Neutrophil (primary cell): Measurements from ENCODE around the gene BARX2.

Experiments
- H3K27ac ChIP-seq: fragments of 200-600 bp; sonication (generic); 2 replicates; pipeline ENCODE4 v1.5.1; 2016; ENCODE audit warnings: mild to moderate bottlenecking, moderate library complexity
- H3K27me3 ChIP-seq: fragments of 200-600 bp; sonication (generic); 2 replicates; pipeline ENCODE4 v1.6.0; 2016; ENCODE audit warnings: mild to moderate bottlenecking
- H3K36me3 ChIP-seq: fragments of 200-600 bp; sonication (generic); 2 replicates; pipeline ENCODE4 v1.5.1; 2017
- H3K4me1 ChIP-seq, 2 experiments: fragments of 200-600 bp in 1 of 2; sonication (generic) in 1 of 2; 1 replicate in 1 of 2; 2 replicates in 1 of 2; pipeline versions ENCODE4 v1.5.1 to v1.6.1; 2013 to 2016; ENCODE audit warnings: low read depth in 1 of 2, low read length in 1 of 2, mild to moderate bottlenecking in 1 of 2, moderate library complexity in 1 of 2; ENCODE audit not compliant: control insufficient read depth in 1 of 2, insufficient read depth in 1 of 2
- H3K4me3 ChIP-seq, 2 experiments: fragments of 200-600 bp in 1 of 2; sonication (generic) in 1 of 2; 1 replicate in 1 of 2; 2 replicates in 1 of 2; pipeline ENCODE4 v1.5.1; 2013 to 2016; ENCODE audit warnings: low read depth in 1 of 2, low read length in 1 of 2, mild to moderate bottlenecking in 1 of 2, moderate library complexity in 1 of 2
- H3K9me3 ChIP-seq: fragments of 200-600 bp; sonication (generic); 2 replicates; pipeline ENCODE4 v1.5.1; 2016
- TF ChIP-seq, protein P1 (sequence below): fragments of 200-600 bp; sonication (generic); IDR thresholded peaks from 2 replicates; pipeline ENCODE4 v1.5.1; 2016; ENCODE audit warnings: antibody characterized with exemption

BARX2 gene

DNA sequence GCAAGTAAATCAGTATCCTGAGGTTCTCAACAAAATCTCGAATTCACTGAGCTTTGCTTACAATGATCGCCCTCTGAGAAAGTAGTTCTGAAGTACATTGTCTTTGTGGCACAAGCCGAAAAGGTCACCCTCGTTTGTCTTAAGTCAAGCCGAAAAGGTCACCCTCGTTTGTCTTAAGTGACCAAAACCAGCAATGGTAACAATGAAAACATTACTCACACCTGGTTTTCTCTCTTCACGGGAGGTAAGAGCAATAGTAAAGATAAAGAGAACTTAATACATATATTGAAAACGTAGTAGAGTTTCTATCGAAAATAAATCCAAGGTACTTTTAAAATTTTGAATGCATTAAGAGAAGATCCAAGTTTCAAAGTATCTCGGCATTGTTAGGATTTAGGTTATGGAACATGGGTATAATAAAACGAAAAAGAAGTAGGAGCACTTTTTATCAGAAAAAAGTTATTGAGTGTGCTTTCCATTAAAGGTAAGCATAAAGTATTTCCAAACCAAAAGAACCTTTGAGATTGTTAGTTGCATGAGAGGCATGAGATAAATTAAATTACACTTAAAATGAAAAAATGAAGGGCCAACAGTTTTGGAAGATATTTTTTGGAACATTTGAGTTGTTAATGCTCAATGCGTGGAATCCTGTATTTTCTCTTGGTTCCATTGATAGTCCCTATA, 1.2 kb downstream of the BARX2 start:
- no peaks in the 10 kb centered on the region for H3K9me3 ChIP-seq
- TF ChIP-seq, protein P1, sequence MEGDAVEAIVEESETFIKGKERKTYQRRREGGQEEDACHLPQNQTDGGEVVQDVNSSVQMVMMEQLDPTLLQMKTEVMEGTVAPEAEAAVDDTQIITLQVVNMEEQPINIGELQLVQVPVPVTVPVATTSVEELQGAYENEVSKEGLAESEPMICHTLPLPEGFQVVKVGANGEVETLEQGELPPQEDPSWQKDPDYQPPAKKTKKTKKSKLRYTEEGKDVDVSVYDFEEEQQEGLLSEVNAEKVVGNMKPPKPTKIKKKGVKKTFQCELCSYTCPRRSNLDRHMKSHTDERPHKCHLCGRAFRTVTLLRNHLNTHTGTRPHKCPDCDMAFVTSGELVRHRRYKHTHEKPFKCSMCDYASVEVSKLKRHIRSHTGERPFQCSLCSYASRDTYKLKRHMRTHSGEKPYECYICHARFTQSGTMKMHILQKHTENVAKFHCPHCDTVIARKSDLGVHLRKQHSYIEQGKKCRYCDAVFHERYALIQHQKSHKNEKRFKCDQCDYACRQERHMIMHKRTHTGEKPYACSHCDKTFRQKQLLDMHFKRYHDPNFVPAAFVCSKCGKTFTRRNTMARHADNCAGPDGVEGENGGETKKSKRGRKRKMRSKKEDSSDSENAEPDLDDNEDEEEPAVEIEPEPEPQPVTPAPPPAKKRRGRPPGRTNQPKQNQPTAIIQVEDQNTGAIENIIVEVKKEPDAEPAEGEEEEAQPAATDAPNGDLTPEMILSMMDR, result no peak
- H3K36me3 ChIP-seq, result no peaks in the 10 kb centered on the region
- H3K27ac ChIP-seq, result no peak overlapping the region
- peaks cover 4 to 12% of the 10 kb centered on the region in 2 experiments for H3K4me1 ChIP-seq
- H3K27me3 ChIP-seq, result peaks cover 100% of the 10 kb centered on the region
- H3K4me3 ChIP-seq, result no peak overlapping the region

DNA sequence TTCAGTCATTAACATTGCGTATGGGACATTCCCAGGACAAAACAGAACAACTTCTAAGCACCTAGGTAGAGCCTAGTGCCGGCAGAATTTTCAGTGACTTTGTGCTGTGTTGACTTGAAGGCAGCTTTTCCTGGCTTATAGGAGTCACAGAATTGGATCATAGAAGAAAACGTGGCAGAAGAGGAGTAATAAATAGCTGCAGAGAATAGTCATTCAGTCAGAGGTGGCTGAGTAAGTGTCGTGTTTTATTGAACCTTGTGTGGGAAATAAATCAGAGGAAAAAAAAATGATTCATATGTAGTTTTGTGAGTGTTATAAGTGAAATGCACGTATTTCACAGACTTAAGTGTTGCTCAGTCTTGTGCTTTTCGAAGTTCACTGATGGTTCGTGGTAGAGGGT, 2.1 kb downstream of the BARX2 start:
- no peaks in the 10 kb centered on the region for H3K9me3 ChIP-seq
- H3K4me3 ChIP-seq, result no peak overlapping the region
- TF ChIP-seq, protein P1, result no peak
- no peak overlapping the region for H3K27ac ChIP-seq
- H3K36me3 ChIP-seq, result no peaks in the 10 kb centered on the region
- peaks cover 4 to 12% of the 10 kb centered on the region in 2 experiments for H3K4me1 ChIP-seq
- peaks cover 100% of the 10 kb centered on the region for H3K27me3 ChIP-seq

DNA sequence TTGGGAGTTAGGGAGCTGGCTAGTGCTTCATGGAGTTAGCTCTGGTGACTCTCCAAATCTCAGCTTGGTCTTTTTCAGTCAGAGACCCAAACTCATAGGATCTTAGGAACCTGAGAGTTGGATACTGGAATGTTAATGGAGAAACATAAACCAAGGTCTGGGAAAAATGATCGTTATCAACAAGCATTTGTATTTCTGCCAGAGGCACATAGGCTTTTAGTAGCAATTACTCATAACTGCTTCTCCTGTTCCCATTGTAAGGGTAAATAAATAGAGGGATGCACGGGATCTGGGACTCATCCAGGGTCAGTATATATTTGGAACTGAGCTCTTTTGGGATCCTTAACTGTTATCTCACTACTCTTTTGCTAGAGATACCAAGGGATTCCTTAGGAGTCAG, 4.8 kb downstream of the BARX2 start:
- Histone ChIP-seq H3K4me3 (no peak overlapping the region), H3K36me3 (no peaks in the 10 kb centered on the region), H3K27me3 (peaks cover 85% of the 10 kb centered on the region), H3K27ac (no peak overlapping the region), H3K4me1 (peaks cover 0 to 2% of the 10 kb centered on the region in 2 experiments), H3K9me3 (no peaks in the 10 kb centered on the region)
- TF ChIP-seq, protein P1, result no peak

DNA sequence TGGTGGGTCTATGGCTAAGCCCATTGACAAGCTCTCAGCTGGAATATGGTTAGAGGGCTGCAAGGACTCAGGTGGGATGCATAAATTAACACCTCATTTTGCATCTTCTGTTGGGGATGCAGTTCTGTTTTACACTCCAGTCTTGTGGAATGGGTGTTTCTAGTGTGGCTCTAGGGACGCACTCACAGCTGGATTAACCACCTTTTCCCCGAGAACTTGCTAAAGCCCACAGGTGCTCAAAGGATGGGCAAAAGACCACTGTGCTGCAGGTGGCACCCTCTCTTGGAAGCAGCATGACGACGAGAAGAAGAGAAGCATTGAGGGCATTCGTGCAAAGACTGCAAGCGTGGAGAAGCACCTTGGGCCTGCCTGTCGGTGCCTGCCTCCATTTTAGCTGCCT, 6.9 kb downstream of the BARX2 start:
- H3K4me1 ChIP-seq, result no peaks in the 10 kb centered on the region
- peaks cover 85% of the 10 kb centered on the region for H3K27me3 ChIP-seq
- H3K9me3 ChIP-seq, result no peaks in the 10 kb centered on the region
- no peaks in the 10 kb centered on the region for H3K36me3 ChIP-seq
- TF ChIP-seq, protein P1, result no peak
- H3K4me3 ChIP-seq, result no peak overlapping the region
- H3K27ac ChIP-seq, result no peak overlapping the region

DNA sequence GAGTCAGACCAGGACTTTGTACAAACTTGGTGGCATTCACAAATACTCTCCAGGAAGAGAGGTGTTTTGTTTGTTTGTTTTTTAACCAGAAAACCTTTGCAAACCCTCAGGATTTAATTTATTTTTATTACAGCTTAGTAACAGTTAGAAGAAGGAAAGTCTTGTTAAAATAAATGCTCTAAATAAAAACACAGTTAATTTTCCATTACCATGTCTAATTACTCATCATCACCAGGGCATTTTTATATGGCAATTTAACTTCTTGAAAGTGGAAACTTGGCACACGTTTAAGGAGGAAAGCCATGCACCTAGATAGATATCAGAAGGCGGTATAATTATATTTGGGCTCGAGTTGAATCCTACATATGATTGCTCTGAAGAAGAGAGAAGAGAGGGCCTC, 7.4 kb downstream of the BARX2 start:
- no peaks in the 10 kb centered on the region for H3K9me3 ChIP-seq
- no peak overlapping the region for H3K4me3 ChIP-seq
- no peaks in the 10 kb centered on the region for H3K36me3 ChIP-seq
- H3K4me1 ChIP-seq, result no peaks in the 10 kb centered on the region
- peaks cover 85% of the 10 kb centered on the region for H3K27me3 ChIP-seq
- H3K27ac ChIP-seq, result no peak overlapping the region
- TF ChIP-seq, protein P1, result no peak
